Measurements from ENCODE around the gene GARIN3. TPM values are rescaled to one million over a fixed set of nuclear protein-coding genes. Genes with fewer than 3 reads are reported as not detected.

Gene GARIN3
- total and polyA plus RNA-seq, 9 of the 15 experiments (the other 6 are each of a cell fraction or from before 2014, with no cell fraction given) = not detected

GRCh38 chr5:157205708-157206107 lies 39.6 kb upstream of the GARIN3 start:
- Histone ChIP-seq H3K9me3 (replicated peaks; ENCODE audit: control insufficient read depth, insufficient read depth, low read depth, low read length) (no peaks in the 10 kb centered on the region), H3K4me3 (no peak overlapping the region), H3K9me1 (ENCODE audit: control insufficient read depth, insufficient read depth, low read length) (no peaks in the 10 kb centered on the region), H3K4me2 (ENCODE audit: insufficient read depth, low read length) (no peak overlapping the region), H3K36me3 (ENCODE audit: control insufficient read depth, insufficient read depth, low read length) (no peaks in the 10 kb centered on the region), H3K79me2 (ENCODE audit: control insufficient read depth, insufficient read depth, low read length) (no peaks in the 10 kb centered on the region), H3K9ac (ENCODE audit: insufficient read depth in 1 of 2, low read depth in 2 of 2, low read length in 2 of 2) (no peak overlapping the region), H2AFZ (ENCODE audit: low read depth, low read length) (no peak overlapping the region), H4K20me1 (replicated peaks; ENCODE audit: control insufficient read depth, insufficient read depth, low read length) (no peaks in the 10 kb centered on the region), H3K27me3 (ENCODE audit: control insufficient read depth in 2 of 2, insufficient read depth in 2 of 2, low read length in 2 of 2) (0 out of 5 replicates have a peak, but pooled peaks cover 0 to under 1% of the 10 kb centered on the region in 2 experiments), H3K4me1 (replicated peaks in 1 of 2; ENCODE audit: control insufficient read depth in 2 of 2, insufficient read depth in 2 of 2, low read length in 2 of 2) (no peaks in the 10 kb centered on the region), H3K27ac (ENCODE audit: extremely low read depth, low read depth, low read length) (no peak overlapping the region)
- FAIRE-seq = no peak
- in situ Hi-C loops (cut with MboI) = no loop called here
- WGBS (ENCODE audit: insufficient coverage, low coverage, missing lambda C conversion rate) = 0% methylated on average over 6 of the region's 6 CpGs
- no peak for ATAC-seq
- peak; percentile 98 for TF ChIP-seq ZNF324 (CRISPR knock-in tag; IDR thresholded peaks at IDR 0.05)
- TF ChIP-seq CXXC5 (CRISPR knock-in tag; IDR thresholded peaks at IDR 0.05) = no peak
- ChIA-PET POLR2A (no interaction called here), CTCF (ENCODE audit: low intra/inter-chr PET ratio) (no interaction called here)
- DNase-seq (ENCODE audit: extremely low read depth in 1 of 4, low spot score in 3 of 4) = no peak
- intact Hi-C loops (cut with micrococcal nuclease) = no loop called here
- BruUV-seq (replicated peaks) = no TSS peak

GRCh38 chr5:157204765-157205164 lies 38.7 kb upstream of the GARIN3 start:
- FAIRE-seq = no peak
- H3K9ac ChIP-seq (ENCODE audit: insufficient read depth in 1 of 2, low read depth in 2 of 2, low read length in 2 of 2) = no peak overlapping the region
- no peak overlapping the region for H2AFZ ChIP-seq (ENCODE audit: low read depth, low read length)
- no peak overlapping the region for H3K4me2 ChIP-seq (ENCODE audit: insufficient read depth, low read length)
- H3K36me3 ChIP-seq (ENCODE audit: control insufficient read depth, insufficient read depth, low read length) = no peaks in the 10 kb centered on the region
- H3K4me3 ChIP-seq = no peak overlapping the region
- in situ Hi-C loops (cut with MboI) = no loop called here
- POLR2A ChIA-PET = interaction anchor here (0.6 kb wide), 1 partner anchor 35 kb away, joined by 3 read pairs; no protein-coding TSS in a partner anchor
- WGBS (ENCODE audit: insufficient coverage, low coverage, missing lambda C conversion rate) = 0% methylated on average over 4 of the region's 4 CpGs
- H3K27ac ChIP-seq (ENCODE audit: extremely low read depth, low read depth, low read length) = no peak overlapping the region
- no peaks in the 10 kb centered on the region for H3K4me1 ChIP-seq (replicated peaks in 1 of 2; ENCODE audit: control insufficient read depth in 2 of 2, insufficient read depth in 2 of 2, low read length in 2 of 2)
- no peak for ATAC-seq
- H3K27me3 ChIP-seq (ENCODE audit: control insufficient read depth in 2 of 2, insufficient read depth in 2 of 2, low read length in 2 of 2) = peaks cover 0 to 5% of the 10 kb centered on the region in 2 experiments; a peak in 1 of 5 replicates
- intact Hi-C loops (cut with micrococcal nuclease) = no loop called here
- H3K9me1 ChIP-seq (ENCODE audit: control insufficient read depth, insufficient read depth, low read length) = no peaks in the 10 kb centered on the region
- H4K20me1 ChIP-seq (replicated peaks; ENCODE audit: control insufficient read depth, insufficient read depth, low read length) = no peaks in the 10 kb centered on the region
- no TSS peak for BruUV-seq (replicated peaks)
- no peak for DNase-seq (ENCODE audit: extremely low read depth in 1 of 4, low spot score in 3 of 4)
- CTCF ChIA-PET (ENCODE audit: low intra/inter-chr PET ratio) = no interaction called here
- no peaks in the 10 kb centered on the region for H3K79me2 ChIP-seq (ENCODE audit: control insufficient read depth, insufficient read depth, low read length)
- no peaks in the 10 kb centered on the region for H3K9me3 ChIP-seq (replicated peaks; ENCODE audit: control insufficient read depth, insufficient read depth, low read depth, low read length)
- no peak for TF ChIP-seq ZNF668 (CRISPR knock-in tag; IDR thresholded peaks at IDR 0.05)
- TF ChIP-seq MYNN (IDR thresholded peaks at IDR 0.05) = no peak
- no peak for TF ChIP-seq MYNN (CRISPR knock-in tag; IDR thresholded peaks at IDR 0.05)
- TF ChIP-seq ZFX (CRISPR knock-in tag; IDR thresholded peaks at IDR 0.05) = no peak
- no peak for TF ChIP-seq XRCC5 (IDR thresholded peaks at IDR 0.05; ENCODE audit: low read depth, low read length)
- TF ChIP-seq ZNF644 (tag; IDR thresholded peaks at IDR 0.05; ENCODE audit: low read depth) = no peak
- TF ChIP-seq ELF1 (tag; IDR thresholded peaks at IDR 0.05) = no peak
- no peak for TF ChIP-seq POLR2A (conservative IDR thresholded peaks at IDR 0.05)
- no peak for TF ChIP-seq ATF2 (CRISPR knock-in tag; IDR thresholded peaks at IDR 0.05)
- peak; percentile 57 for TF ChIP-seq GABPA (tag; conservative IDR thresholded peaks at IDR 0.05; ENCODE audit: low read depth)
- no peak for TF ChIP-seq MCM3 (IDR thresholded peaks at IDR 0.05)
- TF ChIP-seq ZNF707 (CRISPR knock-in tag; conservative IDR thresholded peaks at IDR 0.05) = no peak
- TF ChIP-seq SMAD2 (IDR thresholded peaks at IDR 0.05; ENCODE audit: low read depth, low read length) = no peak
